PC-9 (cell line): ENCODE data around the gene COL5A1. TPM values are rescaled to one million over a fixed set of nuclear protein-coding genes. Genes with fewer than 3 reads are reported as not detected.

Source experiments
- BruUV-seq: library from RNA; stranded (reverse); fragments of 400-500 nt; replicated peaks from 2 replicates; lab custom pipeline; 2021; lab: Mats Ljungman, UMichigan
- CTCF ChIA-PET: fragments of 300-600 bp; sonication (Branson Sonifier 250); formaldehyde crosslinking; loops from one replicate; lab custom pipeline; 2022; ENCODE audit warnings: antibody characterized with exemption; lab: Charles Lee
- POLR2A ChIA-PET: fragments of 300-600 bp; sonication (Branson Sonifier 250); formaldehyde crosslinking; loops from one replicate; lab custom pipeline; 2022; ENCODE audit warnings: antibody characterized with exemption; ENCODE audit not compliant: unreplicated experiment; lab: Charles Lee
- DNase-seq, 2 experiments: peaks; one replicate each; pipeline versions ENCODE4 v3.0.0 to v3.0.0-alpha.2; 2015 to 2022; ENCODE audit warnings: mixed read lengths in 1 of 2
- H2AFZ ChIP-seq: fragments of 200-600 bp; sonication (generic); 2 replicates; pipeline ENCODE4 v1.8.1; 2017; ENCODE audit warnings: antibody characterized with exemption
- H3F3A ChIP-seq: fragments of 200-600 bp; sonication (generic); 2 replicates; pipeline ENCODE4 v1.8.1; 2017; ENCODE audit warnings: antibody characterized with exemption, mild to moderate bottlenecking, low read depth; ENCODE audit not compliant: insufficient read depth
- H3K27ac ChIP-seq: fragments of 200-600 bp; sonication (generic); 2 replicates; pipeline ENCODE4 v1.6.1; 2016; ENCODE audit warnings: mixed run types
- H3K27me3 ChIP-seq: fragments of 200-600 bp; sonication (generic); 2 replicates; pipeline ENCODE4 v1.6.1; 2016; ENCODE audit warnings: low read depth, mixed run types; ENCODE audit not compliant: insufficient read depth
- H3K36me3 ChIP-seq: fragments of 200-600 bp; sonication (generic); 2 replicates; pipeline ENCODE4 v1.6.1; 2016; ENCODE audit warnings: low read depth, mixed run types
- H3K4me1 ChIP-seq: fragments of 200-600 bp; sonication (generic); replicated peaks from 2 replicates; pipeline ENCODE4 v1.6.1; 2016; ENCODE audit warnings: mixed run types; ENCODE audit not compliant: insufficient read depth
- H3K4me2 ChIP-seq: fragments of 200-600 bp; sonication (generic); 2 replicates; pipeline ENCODE4 v1.6.1; 2017; ENCODE audit warnings: mixed run types
- H3K4me3 ChIP-seq: fragments of 200-600 bp; sonication (generic); 2 replicates; pipeline ENCODE4 v1.6.1; 2016; ENCODE audit warnings: mixed run types
- H3K79me2 ChIP-seq: fragments of 200-600 bp; sonication (generic); 2 replicates; pipeline ENCODE4 v1.6.1; 2017; ENCODE audit warnings: low read depth, mixed run types
- H3K9me2 ChIP-seq: fragments of 200-600 bp; sonication (generic); 2 replicates; pipeline ENCODE4 v1.8.1; 2017; ENCODE audit warnings: mild to moderate bottlenecking; ENCODE audit not compliant: insufficient read depth
- H3K9me3 ChIP-seq: fragments of 200-600 bp; sonication (generic); 2 replicates; pipeline ENCODE4 v1.8.1; 2016; ENCODE audit warnings: low read depth; ENCODE audit not compliant: insufficient read depth
- H4K20me1 ChIP-seq: fragments of 200-600 bp; sonication (generic); 2 replicates; pipeline ENCODE4 v1.8.1; 2017; ENCODE audit not compliant: insufficient read depth
- EZH2 ChIP-seq: fragments of 200-600 bp; sonication (generic); IDR thresholded peaks from 2 replicates; pipeline ENCODE4 v1.8.0; 2017; ENCODE audit warnings: antibody characterized with exemption, low read depth
- intact Hi-C: fragments of 100-400 bp; cut with micrococcal nuclease; formaldehyde crosslinking; loops from one replicate; pipeline ENCODE4 v1.10.0; 2022; ENCODE audit not compliant: unreplicated experiment
- total RNA-seq: library from RNA; stranded (reverse); gene quantifications from 2 replicates; pipeline ENCODE4 v1.2.3, GENCODE V29; 2021
- TF ChIP-seq, protein P1 (sequence below): fragments of 200-600 bp; sonication (generic); conservative IDR thresholded peaks from 2 replicates; pipeline ENCODE4 v1.6.1; 2017; ENCODE audit warnings: mixed run types, antibody characterized with exemption, mild to moderate bottlenecking, moderate library complexity

Gene COL5A1
- total RNA-seq, 1 experiment from 2014 or later = 15.2 TPM

DNA sequence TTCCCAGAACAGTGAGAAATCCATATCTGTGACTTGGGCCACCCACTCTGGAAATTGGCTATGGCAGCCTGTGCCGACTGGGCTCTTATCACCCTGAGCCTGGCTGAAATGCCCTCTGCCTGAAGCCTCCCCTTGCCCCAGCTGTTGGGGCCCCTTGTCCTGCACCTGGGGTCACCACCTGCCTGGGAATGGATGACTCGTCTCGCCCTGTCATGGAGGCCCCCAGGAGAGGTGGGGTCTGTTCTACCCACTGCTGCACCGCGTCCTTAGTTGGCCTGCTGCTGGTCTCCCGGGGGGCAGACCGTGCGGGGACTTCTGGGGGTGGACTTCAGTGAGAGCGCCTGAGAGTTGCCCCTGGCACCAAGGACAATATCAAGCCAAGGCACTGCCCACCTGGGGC, 46.6 kb upstream of the COL5A1 start:
- CTCF ChIA-PET = no interaction called here

DNA sequence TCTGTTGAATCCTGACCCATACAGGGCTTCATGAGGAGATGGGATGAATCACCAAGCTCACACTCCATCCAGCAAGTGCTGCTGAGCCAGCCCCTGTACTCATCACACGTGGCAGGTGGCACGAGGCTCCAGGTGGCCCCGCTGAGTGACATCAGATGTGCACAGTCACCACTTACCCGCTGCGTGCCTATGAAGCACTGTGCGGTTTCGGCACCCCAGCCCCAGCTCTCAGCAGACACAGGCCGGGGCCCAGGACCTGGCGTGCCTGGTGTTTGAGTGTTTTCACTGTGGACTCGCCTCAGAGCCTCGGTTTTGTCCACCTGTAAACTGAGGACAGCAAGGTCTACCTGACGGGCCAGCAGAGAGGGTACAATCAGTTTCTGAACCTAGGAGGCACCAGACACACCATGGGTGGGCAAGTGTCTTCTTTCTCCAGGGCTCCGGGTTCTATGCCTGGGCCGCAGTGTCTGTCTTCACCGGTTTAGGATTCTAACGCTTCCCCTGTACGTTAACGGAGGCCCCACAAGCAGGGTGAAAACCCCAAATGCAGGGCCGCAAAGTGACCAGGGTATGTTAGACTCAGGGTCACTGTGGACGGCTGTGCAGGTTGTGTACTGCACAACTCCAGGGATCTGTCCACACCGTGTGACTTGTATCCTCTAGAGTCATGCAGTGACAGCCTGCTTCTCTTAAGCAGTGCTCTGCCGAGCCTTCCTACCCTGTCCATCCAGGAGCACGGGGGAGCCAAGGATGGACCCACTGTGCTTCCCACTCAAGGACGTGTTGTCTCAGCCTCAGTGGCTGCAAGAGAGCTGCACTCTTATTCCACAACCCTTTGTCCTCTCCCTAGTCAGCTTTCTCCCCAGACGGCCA, 44.3 kb upstream of the COL5A1 start:
- H3K27me3 ChIP-seq = no peaks in the 10 kb centered on the region
- no peak overlapping the region for H3K4me3 ChIP-seq
- H3K9me3 ChIP-seq = 0 out of 2 replicates have a peak, but pooled peaks cover 7% of the 10 kb centered on the region
- H3F3A ChIP-seq = peaks cover 20% of the 10 kb centered on the region; the same call in 1 of the 2 replicates
- no TSS peak for BruUV-seq
- TF ChIP-seq EZH2 = no peak
- TF ChIP-seq, protein P1, sequence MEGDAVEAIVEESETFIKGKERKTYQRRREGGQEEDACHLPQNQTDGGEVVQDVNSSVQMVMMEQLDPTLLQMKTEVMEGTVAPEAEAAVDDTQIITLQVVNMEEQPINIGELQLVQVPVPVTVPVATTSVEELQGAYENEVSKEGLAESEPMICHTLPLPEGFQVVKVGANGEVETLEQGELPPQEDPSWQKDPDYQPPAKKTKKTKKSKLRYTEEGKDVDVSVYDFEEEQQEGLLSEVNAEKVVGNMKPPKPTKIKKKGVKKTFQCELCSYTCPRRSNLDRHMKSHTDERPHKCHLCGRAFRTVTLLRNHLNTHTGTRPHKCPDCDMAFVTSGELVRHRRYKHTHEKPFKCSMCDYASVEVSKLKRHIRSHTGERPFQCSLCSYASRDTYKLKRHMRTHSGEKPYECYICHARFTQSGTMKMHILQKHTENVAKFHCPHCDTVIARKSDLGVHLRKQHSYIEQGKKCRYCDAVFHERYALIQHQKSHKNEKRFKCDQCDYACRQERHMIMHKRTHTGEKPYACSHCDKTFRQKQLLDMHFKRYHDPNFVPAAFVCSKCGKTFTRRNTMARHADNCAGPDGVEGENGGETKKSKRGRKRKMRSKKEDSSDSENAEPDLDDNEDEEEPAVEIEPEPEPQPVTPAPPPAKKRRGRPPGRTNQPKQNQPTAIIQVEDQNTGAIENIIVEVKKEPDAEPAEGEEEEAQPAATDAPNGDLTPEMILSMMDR = no peak
- no peaks in the 10 kb centered on the region for H4K20me1 ChIP-seq
- H3K79me2 ChIP-seq = no peaks in the 10 kb centered on the region
- no peak overlapping the region for H3K27ac ChIP-seq
- H2AFZ ChIP-seq = no peak overlapping the region
- H3K4me2 ChIP-seq = no peak overlapping the region
- DNase-seq = no peak
- POLR2A ChIA-PET = interaction anchor here (0.6 kb wide), 1 partner anchor 58 kb away, joined by 3 read pairs; no protein-coding TSS in a partner anchor
- intact Hi-C loops = no loop called here
- H3K4me1 ChIP-seq = peaks cover 11% of the 10 kb centered on the region
- H3K36me3 ChIP-seq = no peaks in the 10 kb centered on the region
- CTCF ChIA-PET = no interaction called here
- no peaks in the 10 kb centered on the region for H3K9me2 ChIP-seq

More for the DNA sequence above, 46.6 kb upstream of the COL5A1 start:
- H3F3A ChIP-seq = peaks cover 13% of the 10 kb centered on the region; the same call in 1 of the 2 replicates
- H3K4me3 ChIP-seq = no peak overlapping the region
- 0 out of 2 replicates have a peak, but pooled peaks cover 7% of the 10 kb centered on the region for H3K9me3 ChIP-seq
- no peak overlapping the region for H3K4me2 ChIP-seq
- H3K36me3 ChIP-seq = no peaks in the 10 kb centered on the region
- no TSS peak for BruUV-seq
- intact Hi-C loops = no loop called here
- no peaks in the 10 kb centered on the region for H3K4me1 ChIP-seq
- no peaks in the 10 kb centered on the region for H3K79me2 ChIP-seq
- no peak overlapping the region for H2AFZ ChIP-seq
- H3K27ac ChIP-seq = no peak overlapping the region
- no peak for DNase-seq
- H3K27me3 ChIP-seq = no peaks in the 10 kb centered on the region
- TF ChIP-seq, protein P1 = no peak
- no peak for TF ChIP-seq EZH2
- H4K20me1 ChIP-seq = no peaks in the 10 kb centered on the region
- POLR2A ChIA-PET = no interaction called here
- H3K9me2 ChIP-seq = no peaks in the 10 kb centered on the region

DNA sequence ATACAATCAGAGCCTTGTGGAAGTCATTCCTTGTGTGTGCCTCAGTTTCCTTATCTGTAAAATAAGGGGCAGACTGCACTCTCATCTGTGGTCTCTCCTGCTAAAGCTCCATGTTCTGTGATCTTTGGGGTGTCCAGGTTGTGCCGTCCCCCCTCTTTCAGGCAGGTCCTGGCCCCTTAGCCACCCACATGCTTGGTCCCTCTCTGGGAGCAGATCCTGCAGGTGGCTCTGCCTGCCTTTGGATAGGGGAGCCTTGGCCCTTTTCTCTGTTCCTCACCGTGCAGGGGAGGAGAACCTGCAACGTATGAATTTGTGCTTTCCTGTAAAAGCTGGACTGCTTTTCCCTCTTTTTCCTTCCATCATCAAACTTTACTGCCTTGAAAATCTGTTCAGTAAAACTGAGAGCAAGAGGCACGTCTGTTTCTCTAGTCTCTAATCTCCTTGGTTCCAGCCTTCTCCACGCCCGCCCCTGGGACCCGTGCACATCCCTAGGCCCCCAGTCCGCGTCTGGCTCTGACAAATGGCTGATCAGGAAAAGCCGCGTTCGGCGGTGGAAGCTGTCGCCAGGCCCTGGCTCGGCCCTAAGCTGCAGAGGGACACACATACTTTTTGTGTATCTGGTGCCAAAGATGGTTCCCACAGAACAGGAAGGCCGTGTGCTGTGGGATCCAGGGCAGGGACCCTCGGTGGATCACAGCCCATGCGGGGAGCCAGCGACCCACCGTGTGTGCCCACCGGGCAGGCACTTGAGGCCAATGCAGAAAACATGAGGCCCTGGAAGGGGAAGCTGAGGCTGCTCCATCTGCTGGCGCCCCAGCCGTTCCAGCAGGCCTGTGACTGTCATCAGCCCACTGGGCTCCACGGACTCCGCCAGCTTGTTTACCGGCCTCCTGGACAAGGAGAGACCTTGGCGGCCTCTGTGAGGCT, 43.4 kb upstream of the COL5A1 start:
- peaks cover 23% of the 10 kb centered on the region; the same call in 1 of the 2 replicates for H3F3A ChIP-seq
- peaks cover 17% of the 10 kb centered on the region for H3K4me1 ChIP-seq
- H3K4me2 ChIP-seq = no peak overlapping the region
- H3K9me3 ChIP-seq = 0 out of 2 replicates have a peak, but pooled peaks cover 7% of the 10 kb centered on the region
- CTCF ChIA-PET = no interaction called here
- no peak overlapping the region for H2AFZ ChIP-seq
- no peaks in the 10 kb centered on the region for H3K79me2 ChIP-seq
- intact Hi-C loops = no loop called here
- H3K27ac ChIP-seq = no peak overlapping the region
- POLR2A ChIA-PET = interaction anchor here (0.6 kb wide), 1 partner anchor 58 kb away, joined by 3 read pairs; no protein-coding TSS in a partner anchor
- BruUV-seq = no TSS peak
- H3K27me3 ChIP-seq = no peaks in the 10 kb centered on the region
- H3K4me3 ChIP-seq = no peak overlapping the region
- no peak for TF ChIP-seq EZH2
- TF ChIP-seq, protein P1 = no peak
- no peak for DNase-seq
- H4K20me1 ChIP-seq = no peaks in the 10 kb centered on the region
- no peaks in the 10 kb centered on the region for H3K36me3 ChIP-seq
- H3K9me2 ChIP-seq = no peaks in the 10 kb centered on the region
